ENCODE results near the gene ACTN1.
A peak's percentile ranks its signal among the peaks of the same experiment; 100 is the strongest.

ACTN1 gene

GRCh38 chr14:68866991-68867533 lies 112.0 kb downstream of the ACTN1 start:
- DNase-seq (ENCODE audit: low read depth) = no peak
- no peak overlapping the region for H3K4me3 ChIP-seq (replicated peaks; ENCODE audit: low read depth, low read length)
- TF ChIP-seq, protein P1, sequence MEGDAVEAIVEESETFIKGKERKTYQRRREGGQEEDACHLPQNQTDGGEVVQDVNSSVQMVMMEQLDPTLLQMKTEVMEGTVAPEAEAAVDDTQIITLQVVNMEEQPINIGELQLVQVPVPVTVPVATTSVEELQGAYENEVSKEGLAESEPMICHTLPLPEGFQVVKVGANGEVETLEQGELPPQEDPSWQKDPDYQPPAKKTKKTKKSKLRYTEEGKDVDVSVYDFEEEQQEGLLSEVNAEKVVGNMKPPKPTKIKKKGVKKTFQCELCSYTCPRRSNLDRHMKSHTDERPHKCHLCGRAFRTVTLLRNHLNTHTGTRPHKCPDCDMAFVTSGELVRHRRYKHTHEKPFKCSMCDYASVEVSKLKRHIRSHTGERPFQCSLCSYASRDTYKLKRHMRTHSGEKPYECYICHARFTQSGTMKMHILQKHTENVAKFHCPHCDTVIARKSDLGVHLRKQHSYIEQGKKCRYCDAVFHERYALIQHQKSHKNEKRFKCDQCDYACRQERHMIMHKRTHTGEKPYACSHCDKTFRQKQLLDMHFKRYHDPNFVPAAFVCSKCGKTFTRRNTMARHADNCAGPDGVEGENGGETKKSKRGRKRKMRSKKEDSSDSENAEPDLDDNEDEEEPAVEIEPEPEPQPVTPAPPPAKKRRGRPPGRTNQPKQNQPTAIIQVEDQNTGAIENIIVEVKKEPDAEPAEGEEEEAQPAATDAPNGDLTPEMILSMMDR (IDR thresholded peaks at IDR 0.05; ENCODE audit: low read length, missing control alignments) = no peak

DNA sequence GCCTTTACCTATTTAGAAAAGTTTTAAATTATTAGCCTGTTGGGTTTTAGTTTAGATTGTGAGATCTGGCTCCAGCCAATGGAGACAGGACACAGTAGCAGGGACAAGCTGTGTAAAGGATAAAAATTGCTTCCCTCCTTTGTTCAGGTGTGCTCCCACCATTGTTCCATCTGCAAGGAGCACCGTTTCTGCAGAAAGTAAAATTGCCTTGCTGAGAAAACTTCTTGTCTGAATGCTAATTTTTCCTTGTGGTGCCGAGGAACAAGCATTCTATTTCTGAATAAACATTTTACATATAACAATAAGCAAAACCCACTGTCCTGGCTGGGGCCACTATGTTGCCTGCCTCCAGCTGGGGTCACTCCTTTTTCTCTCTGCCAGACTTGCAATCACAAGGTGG lies 113.6 kb downstream of the ACTN1 start:
- TF ChIP-seq, protein P1 (IDR thresholded peaks at IDR 0.05; ENCODE audit: low read length, missing control alignments) = no peak
- no peak overlapping the region for H3K4me3 ChIP-seq (replicated peaks; ENCODE audit: low read depth, low read length)
- no peak for DNase-seq (ENCODE audit: low read depth)

GRCh38 chr14:68864361-68864750 lies 114.7 kb downstream of the ACTN1 start:
- TF ChIP-seq, protein P1 (IDR thresholded peaks at IDR 0.05; ENCODE audit: low read length, missing control alignments) = no peak
- no peak for DNase-seq (ENCODE audit: low read depth)
- H3K4me3 ChIP-seq (replicated peaks; ENCODE audit: low read depth, low read length) = no peak overlapping the region

GRCh38 chr14:68863610-68864360 lies 115.3 kb downstream of the ACTN1 start:
- no peak for DNase-seq (ENCODE audit: low read depth)
- TF ChIP-seq, protein P1 (IDR thresholded peaks at IDR 0.05; ENCODE audit: low read length, missing control alignments) = no peak
- no peak overlapping the region for H3K4me3 ChIP-seq (replicated peaks; ENCODE audit: low read depth, low read length)

GRCh38 chr14:68862954-68863594 lies 116.0 kb downstream of the ACTN1 start:
- H3K4me3 ChIP-seq (replicated peaks; ENCODE audit: low read depth, low read length) = no peak overlapping the region
- peak; percentile 88 for DNase-seq (ENCODE audit: low read depth)
- TF ChIP-seq, protein P1 (IDR thresholded peaks at IDR 0.05; ENCODE audit: low read length, missing control alignments) = peak; percentile 81

GRCh38 chr14:68860771-68861170 lies 118.3 kb downstream of the ACTN1 start:
- no peak overlapping the region for H3K4me3 ChIP-seq (replicated peaks; ENCODE audit: low read depth, low read length)
- no peak for DNase-seq (ENCODE audit: low read depth)
- TF ChIP-seq, protein P1 (IDR thresholded peaks at IDR 0.05; ENCODE audit: low read length, missing control alignments) = no peak

All from fibroblast of pulmonary artery (primary cell).